IPS-15b (cell line): ENCODE data around the gene ESYT3.

Experiments
- H3K27me3 ChIP-seq: one replicate; pipeline ENCODE4 v1.6.1; 2013; ENCODE audit warnings: low read length; ENCODE audit not compliant: control insufficient read depth, insufficient read depth
- H3K36me3 ChIP-seq: one replicate; pipeline ENCODE4 v1.6.1; 2013; ENCODE audit warnings: low read length; ENCODE audit not compliant: control insufficient read depth, insufficient read depth
- H3K4me1 ChIP-seq: one replicate; pipeline ENCODE4 v1.6.1; 2013; ENCODE audit warnings: mild to moderate bottlenecking, low read length; ENCODE audit not compliant: control insufficient read depth, insufficient read depth
- H3K4me3 ChIP-seq: one replicate; pipeline ENCODE4 v1.5.1; 2013; ENCODE audit warnings: low read depth, low read length
- H3K9ac ChIP-seq: one replicate; pipeline ENCODE4 v1.6.1; 2013; ENCODE audit warnings: low read depth, mild to moderate bottlenecking, low read length
- H3K9me3 ChIP-seq: one replicate; pipeline ENCODE4 v1.6.1; 2013; ENCODE audit warnings: mild to moderate bottlenecking, low read length; ENCODE audit not compliant: control insufficient read depth, insufficient read depth

The ESYT3 gene

DNA sequence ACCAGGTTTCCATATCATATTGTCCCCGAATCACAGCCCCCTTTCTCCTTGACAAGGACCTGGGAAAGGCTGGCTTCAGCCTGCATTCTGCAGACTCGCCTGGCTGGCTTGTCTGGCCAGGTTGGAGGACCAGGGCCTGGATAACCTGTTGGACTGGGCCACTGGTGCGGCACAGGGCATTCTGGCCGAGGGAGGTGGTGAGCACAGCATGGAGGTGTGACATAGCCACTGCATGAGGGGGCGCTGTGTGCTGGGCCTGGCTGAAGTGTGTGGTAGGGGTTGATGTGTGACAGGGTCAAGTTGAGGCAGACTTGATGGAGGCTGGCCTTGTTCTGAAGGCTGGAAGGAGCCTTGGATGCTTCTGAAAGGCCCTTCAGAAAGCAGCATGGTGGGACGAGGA lies 2.9 kb downstream of the ESYT3 start:
- Histone ChIP-seq H3K27me3 (peaks cover 49% of the 10 kb centered on the region), H3K4me1 (no peaks in the 10 kb centered on the region), H3K9me3 (no peaks in the 10 kb centered on the region), H3K9ac (no peak overlapping the region), H3K4me3 (no peak overlapping the region), H3K36me3 (no peaks in the 10 kb centered on the region)

DNA sequence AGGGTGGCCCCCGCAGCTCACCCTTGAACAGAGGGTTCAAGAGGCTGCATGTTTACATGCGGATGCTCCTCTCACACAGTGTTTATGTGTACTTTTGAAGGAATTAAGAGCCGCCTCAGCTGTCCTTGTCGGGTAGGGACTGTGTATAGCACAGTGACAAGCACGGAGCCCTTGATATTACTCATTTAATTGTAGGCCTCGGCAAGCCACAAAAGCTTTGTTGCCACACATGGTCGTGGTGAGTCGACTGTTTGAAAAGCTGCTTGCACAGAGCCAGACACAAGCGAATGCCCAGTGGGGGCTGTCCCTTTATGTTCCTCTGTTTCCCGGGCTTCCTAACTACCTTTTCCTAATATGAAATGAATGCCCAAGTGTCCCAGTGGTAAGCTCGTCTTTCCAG lies 4.5 kb downstream of the ESYT3 start:
- no peaks in the 10 kb centered on the region for H3K36me3 ChIP-seq
- no peaks in the 10 kb centered on the region for H3K4me1 ChIP-seq
- no peak overlapping the region for H3K4me3 ChIP-seq
- H3K9ac ChIP-seq, result no peak overlapping the region
- H3K27me3 ChIP-seq, result peaks cover 35% of the 10 kb centered on the region
- no peaks in the 10 kb centered on the region for H3K9me3 ChIP-seq

DNA sequence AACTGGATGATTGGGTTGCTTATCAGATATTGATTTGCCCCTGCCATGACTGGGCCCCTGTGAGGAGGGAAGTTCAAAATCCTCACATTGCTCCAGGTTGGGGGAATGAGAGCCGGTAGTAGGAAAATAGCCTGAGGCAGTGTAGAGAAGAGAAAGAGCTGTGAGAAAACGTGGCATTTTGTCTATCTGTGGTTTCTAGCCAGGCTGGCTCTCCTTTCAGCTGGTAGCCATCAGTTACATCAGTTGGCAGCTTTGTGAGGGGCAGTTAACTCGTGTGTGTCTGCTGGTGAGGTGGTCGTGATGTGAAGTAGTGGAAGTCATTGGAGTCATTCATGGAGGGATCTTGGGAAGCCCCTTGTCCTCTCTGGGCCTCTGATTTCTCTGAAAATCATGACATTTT lies 5.2 kb downstream of the ESYT3 start:
- Histone ChIP-seq H3K4me1 (no peaks in the 10 kb centered on the region), H3K9ac (no peak overlapping the region), H3K36me3 (no peaks in the 10 kb centered on the region), H3K9me3 (no peaks in the 10 kb centered on the region), H3K27me3 (peaks cover 29% of the 10 kb centered on the region), H3K4me3 (no peak overlapping the region)

DNA sequence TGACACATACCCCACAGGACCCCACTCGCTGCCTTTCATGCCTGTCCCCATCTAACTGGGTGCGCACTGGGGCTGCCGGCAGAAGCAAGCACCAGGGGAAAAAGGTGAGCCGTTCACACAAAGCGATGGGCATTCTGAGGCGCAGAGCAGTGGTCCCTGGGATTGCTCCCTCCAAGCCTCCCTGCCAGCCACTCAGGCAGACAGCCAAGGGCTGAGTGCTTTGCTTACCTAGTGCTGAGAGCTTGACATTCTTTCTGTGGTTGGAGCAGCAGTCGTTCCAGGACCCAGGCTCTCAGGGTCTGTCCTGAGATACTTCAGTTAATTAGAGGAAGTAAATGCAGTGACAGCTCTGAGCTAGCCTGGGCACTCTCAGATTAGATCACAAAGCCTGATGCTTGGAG lies 5.7 kb downstream of the ESYT3 start:
- Histone ChIP-seq H3K9me3 (no peaks in the 10 kb centered on the region), H3K9ac (no peak overlapping the region), H3K27me3 (peaks cover 24% of the 10 kb centered on the region), H3K4me1 (no peaks in the 10 kb centered on the region), H3K4me3 (no peak overlapping the region), H3K36me3 (no peaks in the 10 kb centered on the region)

DNA sequence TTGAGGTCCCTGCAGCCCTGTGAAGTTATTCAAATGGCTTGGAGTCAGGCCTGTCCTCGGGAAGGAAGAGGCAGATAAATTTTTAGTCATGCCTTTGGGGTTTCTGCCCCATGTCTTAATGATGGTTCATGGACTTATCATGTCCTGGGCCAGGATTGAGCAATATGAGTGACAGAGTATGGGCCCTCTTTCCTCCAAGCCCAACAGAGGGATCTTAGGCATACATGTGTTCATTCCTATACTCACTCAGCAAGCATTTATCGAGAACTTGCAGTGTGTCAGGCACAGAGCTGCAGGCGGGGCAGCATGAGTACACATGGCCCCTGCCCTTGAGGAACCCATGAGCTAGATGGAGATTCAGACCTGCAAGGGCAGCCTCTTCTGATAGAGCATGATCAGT lies 6.2 kb downstream of the ESYT3 start:
- H3K36me3 ChIP-seq, result no peaks in the 10 kb centered on the region
- no peak overlapping the region for H3K4me3 ChIP-seq
- no peaks in the 10 kb centered on the region for H3K9me3 ChIP-seq
- H3K4me1 ChIP-seq, result no peaks in the 10 kb centered on the region
- no peak overlapping the region for H3K9ac ChIP-seq
- H3K27me3 ChIP-seq, result peaks cover 20% of the 10 kb centered on the region

DNA sequence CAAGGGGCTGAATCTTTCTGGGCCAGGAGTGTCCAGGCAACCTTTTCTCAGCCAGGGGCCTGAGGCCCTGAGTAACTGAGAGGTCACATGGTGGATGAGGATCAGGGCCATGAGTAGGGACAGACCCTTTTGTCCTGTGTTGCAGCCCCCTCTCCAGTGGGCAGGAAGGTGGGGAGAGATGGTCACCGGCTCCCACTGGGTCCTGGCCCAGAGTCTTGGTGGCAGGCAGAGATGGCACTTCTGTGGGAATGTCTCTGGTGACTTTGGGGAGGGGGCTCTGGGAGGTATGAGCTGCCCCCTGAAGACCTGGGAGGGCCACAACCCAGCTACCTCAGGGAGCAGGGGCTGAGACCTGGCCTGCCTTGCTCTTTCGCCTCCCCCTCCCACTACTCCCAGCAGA lies 6.8 kb downstream of the ESYT3 start:
- no peaks in the 10 kb centered on the region for H3K9me3 ChIP-seq
- H3K4me1 ChIP-seq, result no peaks in the 10 kb centered on the region
- no peak overlapping the region for H3K9ac ChIP-seq
- no peaks in the 10 kb centered on the region for H3K36me3 ChIP-seq
- no peak overlapping the region for H3K4me3 ChIP-seq
- peaks cover 13% of the 10 kb centered on the region for H3K27me3 ChIP-seq

DNA sequence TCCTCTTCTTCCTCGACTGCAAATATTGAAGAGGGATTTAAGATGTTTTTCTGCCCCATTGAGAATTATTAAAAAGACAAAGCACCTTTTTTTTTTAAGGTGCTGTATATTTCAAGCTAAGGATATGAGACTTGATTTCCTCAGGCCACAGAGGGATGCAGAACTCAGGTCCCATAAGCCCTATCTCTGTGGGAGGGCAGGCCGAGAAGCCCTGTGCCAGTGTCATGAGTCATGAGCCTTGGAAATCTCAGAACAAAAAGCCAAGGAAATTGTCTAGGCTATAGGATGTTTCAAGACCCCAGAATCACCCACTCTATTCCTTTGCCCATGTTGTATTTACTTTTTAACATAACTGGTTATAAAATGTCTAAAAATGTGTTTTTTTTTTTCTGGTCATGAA lies 7.3 kb downstream of the ESYT3 start:
- Histone ChIP-seq H3K9me3 (no peaks in the 10 kb centered on the region), H3K36me3 (no peaks in the 10 kb centered on the region), H3K9ac (no peak overlapping the region), H3K4me3 (no peak overlapping the region), H3K27me3 (peaks cover 8% of the 10 kb centered on the region), H3K4me1 (no peaks in the 10 kb centered on the region)

DNA sequence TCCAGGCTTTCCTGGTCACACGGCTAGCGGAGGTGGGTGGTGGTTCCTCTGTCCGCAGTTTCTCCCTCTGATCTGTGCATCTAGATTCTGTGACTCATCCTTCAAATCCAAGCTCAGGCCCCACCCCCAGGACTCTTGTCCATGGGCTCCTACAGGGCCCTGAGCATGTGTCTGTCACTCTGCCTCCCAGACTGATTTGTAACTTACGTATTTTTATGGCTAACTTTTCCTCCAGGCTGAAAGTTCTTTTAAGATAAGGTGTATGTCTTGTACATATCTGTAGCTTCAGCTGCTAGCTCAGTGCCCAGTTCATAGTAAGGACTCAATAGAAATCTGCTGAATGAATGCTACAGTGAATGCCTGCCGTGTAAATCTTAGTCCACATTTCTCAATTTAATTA lies 8.0 kb downstream of the ESYT3 start:
- H3K4me3 ChIP-seq, result no peak overlapping the region
- no peaks in the 10 kb centered on the region for H3K36me3 ChIP-seq
- H3K9ac ChIP-seq, result no peak overlapping the region
- no peaks in the 10 kb centered on the region for H3K9me3 ChIP-seq
- peaks cover 3% of the 10 kb centered on the region for H3K27me3 ChIP-seq
- H3K4me1 ChIP-seq, result no peaks in the 10 kb centered on the region

DNA sequence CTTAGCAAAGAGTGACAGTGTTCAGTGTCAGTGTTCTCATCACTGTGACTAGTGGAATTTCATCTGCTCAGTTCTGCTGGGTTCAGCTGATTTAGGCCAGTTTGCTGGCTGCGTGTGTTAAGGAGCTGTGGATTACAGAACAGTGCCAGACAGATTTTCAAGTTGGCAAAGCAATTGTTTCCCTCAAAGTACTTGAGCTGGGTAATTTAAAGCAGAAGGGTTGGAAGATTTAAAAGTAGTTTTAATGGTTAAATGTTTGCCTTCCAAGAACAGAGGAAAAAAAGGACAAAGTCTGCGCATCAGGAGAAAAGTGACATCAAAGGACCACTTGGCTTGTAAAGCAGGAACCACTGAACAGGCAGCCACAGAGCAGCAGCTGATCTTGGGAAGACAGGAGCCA lies 8.7 kb downstream of the ESYT3 start:
- Histone ChIP-seq H3K36me3 (no peaks in the 10 kb centered on the region), H3K4me3 (no peak overlapping the region), H3K9ac (no peak overlapping the region), H3K9me3 (no peaks in the 10 kb centered on the region), H3K27me3 (no peaks in the 10 kb centered on the region), H3K4me1 (no peaks in the 10 kb centered on the region)

DNA sequence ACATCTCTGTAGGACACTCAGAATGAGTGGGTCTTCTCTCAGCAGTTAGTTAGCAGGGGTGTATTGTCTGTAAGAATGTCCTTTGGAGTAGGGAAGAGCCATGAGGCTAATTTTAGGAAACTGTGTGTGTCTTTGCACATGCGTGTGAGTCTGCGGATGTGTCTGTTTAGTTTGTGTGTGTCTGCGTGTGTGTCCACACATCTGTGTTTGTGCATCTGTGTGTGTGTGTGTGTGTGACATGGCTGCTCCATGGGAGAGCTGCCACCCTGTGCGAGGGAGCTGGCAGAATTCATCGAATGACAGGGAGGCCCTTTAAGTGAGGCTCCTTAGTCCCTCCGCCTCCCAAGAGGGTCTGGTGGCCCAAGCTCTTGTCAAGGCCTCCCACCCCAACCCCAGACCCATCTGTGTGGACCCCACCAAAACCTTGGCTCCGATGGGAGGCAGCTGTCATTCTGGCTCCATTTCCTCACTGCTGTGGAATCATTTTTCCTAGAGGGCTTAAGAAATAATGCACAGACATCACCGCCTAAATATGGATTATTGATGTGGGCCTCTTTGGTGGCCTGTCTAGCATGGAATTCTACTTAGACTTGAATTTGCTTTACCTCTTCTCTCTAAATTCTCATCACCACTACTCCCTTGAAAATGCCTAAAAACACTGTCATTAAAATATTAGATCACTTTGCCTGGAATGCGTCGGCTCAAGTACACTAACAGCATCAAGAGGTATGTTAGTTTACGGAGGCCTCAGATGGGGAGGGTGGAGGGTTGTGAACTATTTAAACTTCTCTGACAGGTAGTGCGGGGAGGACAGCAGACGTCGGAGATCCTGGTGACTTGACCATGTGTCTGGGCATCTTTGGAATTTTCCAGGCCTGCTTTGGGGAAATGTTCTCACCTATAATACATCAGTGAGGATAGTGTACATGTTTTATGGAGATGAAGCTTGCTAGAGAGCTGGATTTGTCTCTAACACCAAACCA lies 9.4 kb downstream of the ESYT3 start:
- Histone ChIP-seq H3K4me3 (no peak overlapping the region), H3K27me3 (no peaks in the 10 kb centered on the region), H3K4me1 (no peaks in the 10 kb centered on the region), H3K9ac (no peak overlapping the region), H3K9me3 (no peaks in the 10 kb centered on the region), H3K36me3 (no peaks in the 10 kb centered on the region)

DNA sequence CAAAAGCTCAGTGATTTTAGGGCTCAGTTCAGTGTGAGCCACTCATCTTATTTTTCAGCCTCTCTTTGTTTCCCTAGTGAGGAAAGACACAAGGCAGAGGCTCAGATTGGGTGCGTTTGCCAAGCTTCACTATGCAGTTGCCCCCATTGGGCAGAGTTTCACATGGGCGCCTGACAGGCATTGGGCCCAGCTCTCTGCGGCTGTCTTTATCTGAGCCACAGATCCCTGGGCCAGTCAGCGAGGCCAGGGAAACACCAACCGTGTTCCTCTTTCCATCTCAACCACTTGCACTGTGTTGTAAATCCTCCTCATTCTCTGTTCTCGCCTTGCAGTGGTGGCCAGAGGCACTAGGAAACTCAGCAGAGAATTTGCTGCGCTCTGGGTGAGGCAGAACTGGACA lies 10.8 kb downstream of the ESYT3 start:
- no peaks in the 10 kb centered on the region for H3K36me3 ChIP-seq
- no peak overlapping the region for H3K4me3 ChIP-seq
- no peak overlapping the region for H3K9ac ChIP-seq
- no peaks in the 10 kb centered on the region for H3K27me3 ChIP-seq
- H3K4me1 ChIP-seq, result no peaks in the 10 kb centered on the region
- no peaks in the 10 kb centered on the region for H3K9me3 ChIP-seq

DNA sequence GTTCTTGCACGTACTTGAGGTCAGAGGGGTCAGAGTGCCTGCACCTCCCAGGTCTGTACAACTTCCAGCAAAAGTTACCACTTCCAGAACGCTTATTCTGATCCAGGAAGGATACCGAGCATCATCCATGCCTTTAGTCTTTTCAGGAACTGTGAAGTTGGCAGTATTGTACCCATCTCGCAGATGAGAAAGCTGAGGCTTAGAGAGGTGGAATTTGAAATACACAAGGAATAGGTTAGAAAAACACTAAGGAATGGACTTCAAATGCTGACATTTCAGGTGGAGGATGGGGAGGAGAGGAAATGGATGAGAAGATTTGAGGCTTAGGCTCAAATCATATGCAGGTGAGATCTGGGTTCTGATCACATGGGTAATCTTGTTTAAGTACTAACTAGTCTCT lies 11.2 kb downstream of the ESYT3 start:
- no peak overlapping the region for H3K4me3 ChIP-seq
- H3K9ac ChIP-seq, result no peak overlapping the region
- no peaks in the 10 kb centered on the region for H3K9me3 ChIP-seq
- H3K27me3 ChIP-seq, result no peaks in the 10 kb centered on the region
- no peaks in the 10 kb centered on the region for H3K36me3 ChIP-seq
- H3K4me1 ChIP-seq, result no peaks in the 10 kb centered on the region
